ENCODE results near the gene TPM2.

- TF ChIP-seq CTCF (IDR thresholded peaks at IDR 0.05) (peak in 1 of 3 experiments; percentile 40), POLR2AphosphoS5 (IDR thresholded peaks at IDR 0.05; ENCODE audit: insufficient read depth in 1 of 2, low read depth in 1 of 2) (no peak), POLR2A (IDR thresholded peaks at IDR 0.05) (no peak)
Measured at GRCh38 chr9:35729700-35730485, 40.2 kb upstream of the TPM2 start.
